Upper lobe of right lung (tissue), 1 donor: ENCODE results near the gene SRBD1. TPM values are rescaled to one million over a fixed set of nuclear protein-coding genes. Genes with fewer than 3 reads are reported as not detected.

Experiments
- ATAC-seq: fragments of 200-7000 bp; cut with Tn5 transposase; one replicate; pipeline ENCODE4 v1.9.1; 2020; ENCODE audit warnings: mild to moderate bottlenecking, moderate library complexity
- DNase-seq: peaks from one replicate; pipeline ENCODE4 v3.0.0-alpha.2; 2020
- H3K27ac ChIP-seq: fragments of 200-600 bp; one replicate; pipeline ENCODE4 v1.8.0; 2022
- H3K27me3 ChIP-seq: fragments of 200-600 bp; one replicate; pipeline ENCODE4 v1.8.0; 2022; ENCODE audit warnings: mild to moderate bottlenecking
- H3K36me3 ChIP-seq: fragments of 200-600 bp; one replicate; pipeline ENCODE4 v1.8.0; 2022
- H3K4me1 ChIP-seq: fragments of 200-600 bp; one replicate; pipeline ENCODE4 v1.8.0; 2022
- H3K4me3 ChIP-seq: fragments of 200-600 bp; one replicate; pipeline ENCODE4 v1.8.0; 2022; ENCODE audit warnings: mild to moderate bottlenecking
- H3K9me3 ChIP-seq: fragments of 200-600 bp; one replicate; pipeline ENCODE4 v1.8.0; 2022
- intact Hi-C: fragments of 100-400 bp; cut with DNase I; formaldehyde crosslinking; loops from one replicate; pipeline ENCODE4 v1.11.0; 2022
- total RNA-seq: library from RNA; stranded (reverse); fragmentation: NEBNext Ultra II Directional; extraction: Animal tissue kit (Norgen Biotek cat#: 25700); gene quantifications from one replicate; pipeline ENCODE4 v1.2.1, GENCODE V29; 2021
- TF ChIP-seq, protein P1 (sequence below): fragments of 200-600 bp; IDR thresholded peaks from one replicate; pipeline ENCODE4 v1.8.0; 2022; ENCODE audit warnings: antibody characterized with exemption
- donor health status: DM: no; HTN: yes; CAD: no; lungs with severe emphysema.

SRBD1 gene
- total RNA-seq, 1 donor from 2014 or later, result 19.2 TPM

DNA sequence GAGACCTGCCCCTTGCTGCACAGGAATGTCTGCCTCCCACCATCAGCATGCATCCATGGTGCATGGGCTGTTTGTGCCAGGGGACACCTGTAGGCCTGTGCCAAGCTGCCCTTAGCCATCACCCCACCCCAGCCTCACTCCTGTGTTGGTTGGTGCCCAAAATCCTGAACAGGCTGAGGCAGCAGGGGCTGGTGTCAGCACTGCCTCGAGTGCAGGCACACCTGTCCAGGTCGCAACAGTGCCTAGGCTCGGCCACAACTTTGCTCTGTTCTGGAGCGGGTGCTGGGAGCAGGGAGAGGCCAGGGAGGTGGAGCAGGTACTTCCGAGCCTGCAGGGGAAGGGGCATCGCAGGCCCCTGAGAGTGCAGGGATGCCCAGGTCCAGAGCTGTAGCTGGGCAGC is 69.1 kb downstream of the SRBD1 start:
- Histone ChIP-seq H3K9me3 (peaks cover 3% of the 10 kb centered on the region), H3K4me3 (no peak overlapping the region), H3K27ac (no peak overlapping the region), H3K27me3 (no peaks in the 10 kb centered on the region), H3K36me3 (peaks cover 32% of the 10 kb centered on the region), H3K4me1 (no peaks in the 10 kb centered on the region)
- TF ChIP-seq, protein P1, sequence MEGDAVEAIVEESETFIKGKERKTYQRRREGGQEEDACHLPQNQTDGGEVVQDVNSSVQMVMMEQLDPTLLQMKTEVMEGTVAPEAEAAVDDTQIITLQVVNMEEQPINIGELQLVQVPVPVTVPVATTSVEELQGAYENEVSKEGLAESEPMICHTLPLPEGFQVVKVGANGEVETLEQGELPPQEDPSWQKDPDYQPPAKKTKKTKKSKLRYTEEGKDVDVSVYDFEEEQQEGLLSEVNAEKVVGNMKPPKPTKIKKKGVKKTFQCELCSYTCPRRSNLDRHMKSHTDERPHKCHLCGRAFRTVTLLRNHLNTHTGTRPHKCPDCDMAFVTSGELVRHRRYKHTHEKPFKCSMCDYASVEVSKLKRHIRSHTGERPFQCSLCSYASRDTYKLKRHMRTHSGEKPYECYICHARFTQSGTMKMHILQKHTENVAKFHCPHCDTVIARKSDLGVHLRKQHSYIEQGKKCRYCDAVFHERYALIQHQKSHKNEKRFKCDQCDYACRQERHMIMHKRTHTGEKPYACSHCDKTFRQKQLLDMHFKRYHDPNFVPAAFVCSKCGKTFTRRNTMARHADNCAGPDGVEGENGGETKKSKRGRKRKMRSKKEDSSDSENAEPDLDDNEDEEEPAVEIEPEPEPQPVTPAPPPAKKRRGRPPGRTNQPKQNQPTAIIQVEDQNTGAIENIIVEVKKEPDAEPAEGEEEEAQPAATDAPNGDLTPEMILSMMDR, result no peak
- DNase-seq (no peak), ATAC-seq (peak; percentile 38)
- intact Hi-C loops, result no loop called here

DNA sequence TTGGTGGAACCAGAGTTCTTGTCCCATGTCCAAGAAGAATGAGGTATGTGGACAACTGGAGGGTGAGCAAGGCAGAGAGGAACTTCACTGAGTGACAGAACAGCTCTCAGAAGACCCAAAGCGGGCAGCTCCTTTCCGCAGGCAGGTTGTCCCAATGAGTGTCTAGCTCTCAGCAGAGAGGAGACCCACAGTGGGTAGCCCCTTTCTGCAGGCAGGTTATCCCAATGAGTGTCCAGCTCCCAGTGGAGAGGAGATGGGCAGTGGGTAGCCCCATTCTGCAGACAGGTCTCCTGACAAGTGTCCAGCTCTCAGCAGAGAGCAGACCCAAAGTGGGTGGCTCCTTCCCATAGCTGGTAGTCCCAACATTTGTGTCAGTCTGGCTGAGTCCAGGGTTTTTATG is 69.6 kb downstream of the SRBD1 start:
- no peak for ATAC-seq
- Histone ChIP-seq H3K4me1 (no peaks in the 10 kb centered on the region), H3K27me3 (no peaks in the 10 kb centered on the region), H3K4me3 (no peak overlapping the region), H3K9me3 (peaks cover 3% of the 10 kb centered on the region), H3K27ac (no peak overlapping the region), H3K36me3 (peaks cover 26% of the 10 kb centered on the region)
- TF ChIP-seq, protein P1, result no peak
- intact Hi-C loops, result no loop called here
- no peak for DNase-seq

DNA sequence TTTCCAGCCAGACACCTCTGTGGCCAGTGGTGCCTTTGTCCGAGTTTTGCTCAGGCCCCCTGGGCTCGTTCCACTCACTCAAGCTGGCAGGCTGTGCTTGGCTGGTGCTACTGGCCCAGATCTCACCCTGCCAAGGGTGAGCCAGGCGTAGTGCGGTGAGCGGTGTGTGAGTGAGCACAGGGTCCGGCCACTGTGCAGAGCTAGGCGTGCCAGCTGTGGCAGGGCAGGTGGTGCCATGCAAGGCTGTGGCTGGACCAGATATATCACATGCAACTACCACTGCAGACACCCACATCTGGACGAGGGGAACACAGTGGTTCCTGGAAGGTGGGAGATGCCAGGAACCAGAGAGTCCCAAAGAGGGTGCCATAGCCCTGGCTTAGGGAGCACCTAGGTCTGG is 70.1 kb downstream of the SRBD1 start:
- TF ChIP-seq, protein P1, result no peak
- DNase-seq (no peak), ATAC-seq (peak; percentile 34)
- Histone ChIP-seq H3K27ac (no peak overlapping the region), H3K4me1 (no peaks in the 10 kb centered on the region), H3K36me3 (peaks cover 21% of the 10 kb centered on the region), H3K9me3 (peaks cover 3% of the 10 kb centered on the region), H3K4me3 (no peak overlapping the region), H3K27me3 (no peaks in the 10 kb centered on the region)
- intact Hi-C loops, result no loop called here

DNA sequence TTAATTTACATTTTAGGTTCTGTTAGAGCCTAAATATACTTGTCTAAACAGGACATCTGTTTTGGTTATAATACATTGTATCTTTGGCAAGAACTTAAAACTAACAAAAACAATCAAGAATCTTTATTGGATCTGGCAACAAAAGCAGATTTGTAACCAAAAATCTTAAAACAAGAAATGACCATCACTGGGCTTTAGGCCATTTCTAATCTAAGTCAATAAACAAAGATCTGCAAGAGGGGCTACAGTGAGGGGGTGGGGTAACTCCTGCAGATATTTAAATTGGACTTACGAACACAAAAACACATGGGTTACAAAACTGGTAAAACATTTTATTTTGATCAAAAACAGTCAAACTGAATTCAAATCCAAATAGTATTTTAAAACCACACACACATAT is 77.3 kb downstream of the SRBD1 start:
- no peaks in the 10 kb centered on the region for H3K36me3 ChIP-seq
- no peak overlapping the region for H3K27ac ChIP-seq
- H3K4me1 ChIP-seq, result no peaks in the 10 kb centered on the region
- no peaks in the 10 kb centered on the region for H3K9me3 ChIP-seq
- intact Hi-C loops, result no loop called here
- no peaks in the 10 kb centered on the region for H3K27me3 ChIP-seq
- TF ChIP-seq, protein P1, result no peak
- DNase-seq (no peak), ATAC-seq (no peak)
- no peak overlapping the region for H3K4me3 ChIP-seq

DNA sequence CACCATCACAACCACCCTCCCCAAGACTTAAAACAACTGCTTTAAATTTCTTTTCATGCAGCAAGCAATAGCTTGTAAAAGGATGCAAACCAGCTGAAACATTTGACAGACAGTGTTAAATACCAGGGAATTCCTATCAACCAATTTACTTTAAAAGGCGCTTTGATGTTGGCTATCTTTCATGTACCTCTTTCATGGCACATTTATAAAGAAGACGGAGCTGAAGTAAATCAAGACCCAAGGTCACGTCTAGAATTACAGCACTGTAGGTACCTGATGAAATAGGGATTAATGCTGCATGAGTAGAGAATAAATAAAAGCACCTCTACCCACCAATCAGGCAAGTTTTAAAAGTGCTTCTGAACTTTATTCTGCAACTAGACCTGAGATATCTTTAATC is 78.9 kb downstream of the SRBD1 start:
- H3K36me3 ChIP-seq, result no peaks in the 10 kb centered on the region

More for the DNA sequence above, 78.9 kb downstream of the SRBD1 start:
- H3K27ac ChIP-seq, result no peak overlapping the region
- TF ChIP-seq, protein P1, result no peak
- H3K4me1 ChIP-seq, result no peaks in the 10 kb centered on the region
- H3K4me3 ChIP-seq, result no peak overlapping the region
- H3K9me3 ChIP-seq, result no peaks in the 10 kb centered on the region
- no peaks in the 10 kb centered on the region for H3K27me3 ChIP-seq
- DNase-seq, result no peak
- intact Hi-C loops, result no loop called here
- no peak for ATAC-seq
